GM18499 (cell line): ENCODE results near the gene COL5A1.
"Not testable (repeated sequence)": the region's sequence is repeated elsewhere in the genome, so short reads cannot be mapped to it uniquely, and the experiment has no call there.

Source experiments
- ATAC-seq: cut with Tn5 transposase; IDR thresholded peaks from one replicate; pipeline ENCODE4 v1.9.1; 2021; ENCODE audit warnings: moderate number of reproducible peaks; ENCODE audit not compliant: insufficient read depth, unreplicated experiment

Gene COL5A1

GRCh38 chr9:134637696-134638501, 3.7 kb upstream of the COL5A1 start:
- ATAC-seq: no peak

DNA sequence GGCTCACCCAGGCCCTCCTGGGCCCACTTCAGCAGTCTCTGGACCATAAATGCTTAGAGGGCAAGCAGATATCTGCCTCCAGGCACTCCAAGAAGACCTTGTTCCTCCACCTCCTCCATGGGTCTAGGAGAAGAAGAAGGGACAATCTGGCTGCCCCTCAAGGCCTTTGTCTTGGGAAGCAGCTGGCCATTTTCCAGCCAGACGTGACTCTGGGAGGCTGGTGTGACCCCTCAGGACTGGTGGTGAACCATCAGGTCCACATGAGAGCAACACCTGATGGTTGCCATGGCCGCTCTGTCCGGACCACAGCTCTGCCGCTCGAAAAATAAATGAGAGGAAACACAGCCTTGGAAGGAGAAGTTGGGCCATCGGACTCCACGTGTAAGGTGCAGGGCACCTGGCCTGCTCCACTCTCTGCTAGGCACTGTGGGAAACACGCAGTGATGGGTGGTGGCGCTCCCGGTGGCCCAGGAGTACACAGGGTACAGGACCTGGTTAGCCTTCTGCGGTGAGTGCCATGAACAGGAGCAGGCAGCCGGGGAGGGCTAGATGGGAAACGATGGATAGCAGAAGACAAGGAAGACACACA, 3.0 kb upstream of the COL5A1 start:
- ATAC-seq: no peak

- no peak for ATAC-seq
These were observed 1.6 kb upstream of the COL5A1 start for GRCh38 chr9:134639994-134640393.

DNA sequence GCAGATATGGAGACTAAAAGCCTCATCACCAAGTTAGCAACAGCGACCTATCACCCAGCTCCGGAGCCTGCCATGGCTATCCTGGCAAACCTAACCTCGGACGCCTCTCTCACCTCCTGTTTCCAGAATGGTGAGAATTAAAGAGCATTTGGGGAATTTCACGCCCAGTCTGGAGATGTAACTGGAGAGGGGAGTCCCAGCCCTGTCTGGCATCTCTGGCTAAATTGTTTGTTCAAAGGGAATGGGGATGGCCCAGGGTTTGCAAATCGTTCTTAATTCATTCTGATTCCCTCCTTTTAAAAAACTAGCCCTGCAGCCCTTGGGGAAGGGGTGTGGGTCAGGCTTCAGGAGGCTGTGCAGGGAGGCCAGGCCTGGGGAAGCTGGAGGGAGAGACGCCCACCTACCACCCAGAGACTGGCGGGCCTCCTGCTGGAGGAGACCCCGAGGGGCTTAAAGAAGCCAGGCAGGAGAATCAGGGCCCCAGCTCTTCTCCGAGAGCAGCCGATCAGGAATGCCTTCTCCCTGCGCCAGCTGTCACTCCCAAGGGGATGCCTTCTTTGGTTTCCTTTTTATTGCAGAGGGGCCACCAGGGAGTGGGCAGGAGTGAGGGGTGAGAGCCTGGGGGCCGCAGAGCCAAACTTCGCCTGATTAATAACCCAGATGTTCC, 964 bp upstream of the COL5A1 start:
- ATAC-seq: no peak

DNA sequence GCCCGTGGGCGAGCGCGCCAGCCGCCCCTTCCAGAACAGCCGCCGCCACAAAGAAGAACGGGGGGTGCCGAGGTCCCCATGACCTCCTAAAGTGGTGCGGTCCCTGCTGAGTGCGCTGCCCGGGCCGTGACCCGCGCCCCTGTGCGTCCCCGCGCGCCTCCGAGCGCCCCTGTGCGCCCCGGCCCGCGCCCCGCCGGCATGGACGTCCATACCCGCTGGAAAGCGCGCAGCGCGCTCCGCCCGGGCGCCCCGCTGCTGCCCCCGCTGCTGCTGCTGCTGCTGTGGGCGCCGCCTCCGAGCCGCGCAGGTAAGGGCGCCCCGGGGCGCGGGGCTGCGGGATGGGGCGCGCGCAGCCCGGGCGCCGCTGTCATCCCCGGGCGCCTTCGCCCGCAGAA, 384 bp downstream of the COL5A1 start:
- ATAC-seq: no peak

GRCh38 chr9:134642385-134643181, 980 bp downstream of the COL5A1 start:
- ATAC-seq: no peak

- no peak for ATAC-seq
These were observed 1.6 kb downstream of the COL5A1 start for GRCh38 chr9:134643222-134643671.

GRCh38 chr9:134644401-134644724, 2.8 kb downstream of the COL5A1 start:
- ATAC-seq: not testable (repeated sequence)

GRCh38 chr9:134644725-134645606, 3.4 kb downstream of the COL5A1 start:
- no peak for ATAC-seq

- ATAC-seq: no peak
These were observed 4.2 kb downstream of the COL5A1 start for GRCh38 chr9:134645607-134646365.

- no peak for ATAC-seq
These were observed 5.9 kb downstream of the COL5A1 start for GRCh38 chr9:134647359-134648080.

GRCh38 chr9:134648701-134649530, 7.3 kb downstream of the COL5A1 start:
- ATAC-seq: no peak

GRCh38 chr9:134650431-134651190, 9.0 kb downstream of the COL5A1 start:
- ATAC-seq: no peak

DNA sequence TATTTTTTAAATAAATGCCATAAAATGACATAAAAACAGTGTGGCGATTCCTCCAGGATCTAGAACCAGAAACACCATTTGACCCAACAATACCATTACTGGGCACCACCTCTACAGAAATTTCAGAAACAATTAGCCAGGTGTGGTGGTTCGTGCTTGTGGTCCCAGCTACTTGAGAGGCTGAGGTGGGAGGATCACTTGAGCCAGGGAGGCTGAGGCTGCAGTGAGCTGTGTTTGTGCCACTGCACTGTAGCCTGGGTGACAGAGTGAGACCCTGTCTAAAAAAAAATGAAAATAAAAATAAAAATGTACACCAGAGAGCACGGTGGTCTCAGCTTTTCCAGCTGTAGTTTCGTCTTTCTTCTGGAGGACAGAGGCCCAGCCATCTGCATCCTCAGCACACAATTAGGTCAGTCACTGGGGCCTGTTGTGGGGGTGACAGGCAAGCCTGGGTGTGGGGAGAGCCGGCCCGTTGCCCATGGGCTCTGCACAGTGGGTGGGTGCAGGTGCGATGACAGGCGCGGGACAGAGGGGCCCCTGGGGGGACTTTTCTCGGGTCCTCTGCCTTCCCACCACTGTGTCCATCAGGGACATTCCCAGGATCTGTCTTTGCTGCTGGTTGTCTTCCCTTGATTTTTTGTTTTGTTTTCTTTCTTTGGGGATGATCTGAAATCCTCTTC, 9.8 kb downstream of the COL5A1 start:
- ATAC-seq: no peak

- ATAC-seq: no peak
These were observed 11.0 kb downstream of the COL5A1 start for GRCh38 chr9:134652291-134653225.
